GM10248 (cell line): ENCODE results near the gene ANKRD55.

Experiments
- CTCF ChIA-PET: fragments of 300-600 bp; sonication (Branson Sonifier 250); formaldehyde crosslinking; extraction: SDS; loops from one replicate; lab custom pipeline; 2021; ENCODE audit warnings: antibody characterized with exemption; lab: Yijun Ruan, JAX
- POLR2A ChIA-PET: fragments of 350-650 bp; sonication (Branson Sonifier 250); formaldehyde crosslinking; extraction: SDS; loops from one replicate; lab custom pipeline; 2020; ENCODE audit warnings: antibody characterized with exemption; lab: Yijun Ruan, JAX
- DNase-seq: peaks from one replicate; pipeline ENCODE4 v3.0.0; 2012; ENCODE audit errors: extremely low spot score
- TF ChIP-seq, protein P1 (sequence below): IDR thresholded peaks from 2 replicates; pipeline ENCODE4 v1.5.1; 2012; ENCODE audit warnings: mild to moderate bottlenecking, low read depth; ENCODE audit errors: extremely low read depth, missing control alignments, control extremely low read depth

Gene ANKRD55

DNA sequence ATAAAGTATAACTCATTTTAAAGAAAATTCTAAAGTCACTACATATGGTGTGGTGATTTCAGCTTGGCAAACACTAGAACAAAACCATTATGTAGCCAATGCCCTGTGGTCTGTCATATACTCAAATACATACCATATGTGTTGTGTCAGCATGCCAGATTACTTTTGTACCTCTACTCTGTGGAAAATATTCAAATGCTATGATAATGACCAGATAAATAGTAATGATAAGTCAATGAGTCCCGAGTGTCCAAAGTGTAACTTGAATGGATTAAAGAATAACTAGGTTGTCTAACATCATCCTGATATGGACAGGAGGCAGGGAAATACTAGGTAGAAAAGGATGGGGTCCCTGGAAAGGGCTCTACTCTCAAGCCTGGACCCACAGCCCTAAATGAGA, 180.4 kb downstream of the ANKRD55 start:
- ChIA-PET CTCF (no interaction called here), POLR2A (no interaction called here)

DNA sequence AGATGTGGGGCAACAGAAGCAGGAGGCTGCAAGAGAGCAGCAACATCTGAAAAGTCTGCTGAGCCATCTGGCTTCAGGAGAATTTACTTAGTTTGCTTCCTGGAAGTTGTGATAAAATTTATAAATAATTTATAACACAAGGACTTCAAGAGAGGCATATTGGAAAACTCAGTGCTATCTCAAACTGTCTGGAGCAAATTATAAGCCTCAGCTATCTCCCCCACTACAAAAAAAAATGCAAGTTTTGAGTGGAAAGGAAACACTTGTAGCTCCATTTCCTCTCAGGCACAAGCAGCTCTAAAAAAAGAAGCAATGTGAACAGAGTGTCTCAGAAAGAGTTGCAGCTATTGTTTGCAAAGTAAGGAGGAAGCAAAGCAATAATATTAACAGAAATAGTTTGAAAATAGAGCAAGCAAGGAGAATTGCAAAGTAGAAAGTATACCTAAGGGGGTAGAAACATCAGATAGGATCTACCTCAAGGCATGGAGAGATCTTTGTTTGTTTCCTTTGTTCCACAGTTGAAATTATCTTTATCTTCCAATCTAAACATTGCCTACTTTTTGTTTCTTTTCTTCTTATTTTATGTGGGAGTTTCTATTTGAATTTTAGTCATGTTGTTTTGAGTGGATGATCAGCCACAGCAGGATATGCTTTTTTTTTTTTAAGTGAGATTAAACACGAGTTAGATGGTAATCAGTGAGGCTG, 182.4 kb downstream of the ANKRD55 start:
- CTCF ChIA-PET = interaction anchor here (0.6 kb wide), 1 partner anchor 335 kb away, joined by 3 read pairs; no protein-coding TSS in a partner anchor
- DNase-seq = no peak
- POLR2A ChIA-PET = no interaction called here
- TF ChIP-seq, protein P1, sequence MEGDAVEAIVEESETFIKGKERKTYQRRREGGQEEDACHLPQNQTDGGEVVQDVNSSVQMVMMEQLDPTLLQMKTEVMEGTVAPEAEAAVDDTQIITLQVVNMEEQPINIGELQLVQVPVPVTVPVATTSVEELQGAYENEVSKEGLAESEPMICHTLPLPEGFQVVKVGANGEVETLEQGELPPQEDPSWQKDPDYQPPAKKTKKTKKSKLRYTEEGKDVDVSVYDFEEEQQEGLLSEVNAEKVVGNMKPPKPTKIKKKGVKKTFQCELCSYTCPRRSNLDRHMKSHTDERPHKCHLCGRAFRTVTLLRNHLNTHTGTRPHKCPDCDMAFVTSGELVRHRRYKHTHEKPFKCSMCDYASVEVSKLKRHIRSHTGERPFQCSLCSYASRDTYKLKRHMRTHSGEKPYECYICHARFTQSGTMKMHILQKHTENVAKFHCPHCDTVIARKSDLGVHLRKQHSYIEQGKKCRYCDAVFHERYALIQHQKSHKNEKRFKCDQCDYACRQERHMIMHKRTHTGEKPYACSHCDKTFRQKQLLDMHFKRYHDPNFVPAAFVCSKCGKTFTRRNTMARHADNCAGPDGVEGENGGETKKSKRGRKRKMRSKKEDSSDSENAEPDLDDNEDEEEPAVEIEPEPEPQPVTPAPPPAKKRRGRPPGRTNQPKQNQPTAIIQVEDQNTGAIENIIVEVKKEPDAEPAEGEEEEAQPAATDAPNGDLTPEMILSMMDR = no peak

More for the DNA sequence above, 180.4 kb downstream of the ANKRD55 start:
- DNase-seq = no peak
- TF ChIP-seq, protein P1 = no peak
